PC-3 (cell line): ENCODE results near the gene ATP8B3. TPM values are rescaled to one million over a fixed set of nuclear protein-coding genes. Genes with fewer than 3 reads are reported as not detected.

Experiments used
- ATAC-seq: fragments of 200-7000 bp; cut with Tn5 transposase; 2 replicates; pipeline ENCODE4 v1.9.1; 2020; ENCODE audit warnings: mild to moderate bottlenecking, moderate library complexity
- BruUV-seq: library from RNA; stranded (reverse); fragments of 400-500 nt; replicated peaks from 2 replicates; lab custom pipeline; 2021; lab: Mats Ljungman, UMichigan
- CTCF ChIA-PET: fragments of 300-600 bp; sonication (Branson Sonifier 250); formaldehyde crosslinking; loops from one replicate; lab custom pipeline; 2022; ENCODE audit warnings: antibody characterized with exemption; lab: Charles Lee
- POLR2A ChIA-PET: fragments of 300-600 bp; sonication (Branson Sonifier 250); formaldehyde crosslinking; loops from one replicate; lab custom pipeline; 2022; ENCODE audit warnings: antibody characterized with exemption; ENCODE audit not compliant: unreplicated experiment; lab: Charles Lee
- DNase-seq: peaks from one replicate; pipeline ENCODE4 v3.0.0-alpha.2; 2015
- H2AFZ ChIP-seq: fragments of 300-600 bp; sonication (generic); 2 replicates; pipeline ENCODE4 v1.6.0; 2016; ENCODE audit warnings: antibody characterized with exemption, low read length
- H3F3A ChIP-seq: fragments of 300-600 bp; sonication (generic); one replicate; pipeline ENCODE4 v1.6.0; 2017; ENCODE audit warnings: antibody characterized with exemption, low read length, control low read depth, mild to moderate bottlenecking; ENCODE audit not compliant: unreplicated experiment
- H3K27ac ChIP-seq: fragments of 300-600 bp; sonication (generic); 2 replicates; pipeline ENCODE4 v1.5.1; 2016; ENCODE audit warnings: mild to moderate bottlenecking, low read length
- H3K27me3 ChIP-seq: fragments of 300-600 bp; sonication (generic); 2 replicates; pipeline ENCODE4 v1.6.1; 2016; ENCODE audit warnings: low read length, mixed read lengths
- H3K36me3 ChIP-seq: fragments of 300-600 bp; sonication (generic); 2 replicates; pipeline ENCODE4 v1.6.1; 2016; ENCODE audit warnings: low read depth, mixed run types, low read length, mixed read lengths
- H3K4me1 ChIP-seq: fragments of 300-600 bp; sonication (generic); 2 replicates; pipeline ENCODE4 v1.5.1; 2016; ENCODE audit warnings: low read length; ENCODE audit not compliant: insufficient read depth
- H3K4me2 ChIP-seq: fragments of 300-600 bp; sonication (generic); 2 replicates; pipeline ENCODE4 v1.6.0; 2016; ENCODE audit warnings: low read length
- H3K4me3 ChIP-seq: fragments of 300-600 bp; sonication (generic); 2 replicates; pipeline ENCODE4 v1.5.1; 2016; ENCODE audit warnings: mild to moderate bottlenecking, low read length, mixed read lengths
- H3K79me2 ChIP-seq: fragments of 300-600 bp; sonication (generic); 2 replicates; pipeline ENCODE4 v1.6.1; 2017; ENCODE audit warnings: low read length, mixed read lengths
- H3K9ac ChIP-seq: fragments of 300-600 bp; sonication (generic); 2 replicates; pipeline ENCODE4 v1.6.0; 2016; ENCODE audit warnings: mild to moderate bottlenecking, low read length
- H3K9me2 ChIP-seq: fragments of 300-600 bp; sonication (generic); replicated peaks from 2 replicates; pipeline ENCODE4 v1.6.1; 2016; ENCODE audit warnings: mixed run types, low read length, mixed read lengths
- H3K9me3 ChIP-seq: fragments of 300-600 bp; sonication (generic); 2 replicates; pipeline ENCODE4 v1.6.1; 2016; ENCODE audit warnings: low read length, mixed read lengths
- H4K20me1 ChIP-seq: fragments of 300-600 bp; sonication (generic); 2 replicates; pipeline ENCODE4 v1.6.1; 2016; ENCODE audit warnings: low read length, mixed read lengths
- EZH2 ChIP-seq: fragments of 300-600 bp; sonication (generic); IDR thresholded peaks from one replicate; pipeline ENCODE4 v1.6.1; 2017; ENCODE audit warnings: antibody characterized with exemption, mild to moderate bottlenecking, low read length; ENCODE audit not compliant: unreplicated experiment
- EZH2phosphoT487 ChIP-seq: fragments of 300-600 bp; sonication (generic); IDR thresholded peaks from 2 replicates; pipeline ENCODE4 v1.6.1; 2018; ENCODE audit warnings: mild to moderate bottlenecking, antibody characterized with exemption, low read length, borderline replicate concordance
- intact Hi-C: fragments of 100-400 bp; cut with micrococcal nuclease; formaldehyde crosslinking; loops from 2 replicates; pipeline ENCODE4 v1.9.0; 2023
- total RNA-seq: library from RNA; depleted of rRNA; stranded (reverse); fragments of >200 nt; gene quantifications from 2 replicates; pipeline ENCODE4 v1.2.3, GENCODE V29; 2014
- TF ChIP-seq, protein P1 (sequence below): fragments of 300-600 bp; sonication (generic); conservative IDR thresholded peaks from 2 replicates; pipeline ENCODE4 v1.5.1; 2017; ENCODE audit warnings: antibody characterized with exemption, low read depth, mild to moderate bottlenecking, low read length

ATP8B3 gene
- total RNA-seq, 1 experiment from 2014 or later = 4.2 TPM

DNA sequence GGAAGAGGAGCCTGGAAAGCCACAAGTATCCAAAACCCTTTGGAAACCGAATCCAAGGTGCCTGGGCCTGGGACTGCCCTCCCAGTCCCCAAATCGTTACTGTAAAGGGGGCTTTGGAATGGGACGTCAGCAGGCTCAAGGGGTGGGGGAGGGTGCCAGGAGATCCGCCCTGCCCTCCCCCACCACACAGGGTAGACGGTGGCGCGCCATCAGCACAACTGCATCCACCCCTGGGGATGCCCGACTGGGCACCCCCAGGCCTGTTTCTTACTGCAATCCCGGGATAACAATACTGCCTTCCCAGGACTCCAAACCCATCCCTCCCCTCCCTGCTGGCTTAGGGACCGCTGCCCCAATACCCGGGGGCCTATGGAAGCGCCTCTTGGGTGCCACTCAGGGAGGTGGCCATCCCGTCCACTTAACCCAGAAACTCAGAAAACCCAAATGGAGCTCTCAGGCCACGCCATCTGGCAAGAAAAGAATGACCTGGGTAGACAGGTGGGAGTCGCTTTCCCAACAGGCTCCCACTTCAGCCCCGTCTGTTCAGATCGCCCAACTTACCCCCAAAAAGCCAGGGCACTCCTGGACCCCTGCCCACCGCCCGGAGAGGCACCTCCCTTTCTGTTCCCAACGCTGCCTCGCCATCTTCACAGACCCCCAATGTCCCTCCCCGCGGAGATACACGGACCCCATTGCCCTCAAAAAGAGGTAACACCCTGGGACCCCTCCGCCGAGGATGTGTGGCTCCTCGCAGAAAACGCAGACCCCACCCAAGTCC lies 48.9 kb upstream of the ATP8B3 start:
- Histone ChIP-seq H3K79me2 (peaks cover 64% of the 10 kb centered on the region), H3K9me2 (no peaks in the 10 kb centered on the region), H3K36me3 (no peaks in the 10 kb centered on the region), H3K9me3 (no peaks in the 10 kb centered on the region), H3K9ac (peak overlapping the region; percentile 81), H3K27ac (no peak overlapping the region), H3F3A (no peaks in the 10 kb centered on the region), H3K4me3 (peak overlapping the region; percentile 94), H3K4me1 (peaks cover 17% of the 10 kb centered on the region; the same call in 1 of the 2 replicates), H3K27me3 (no peaks in the 10 kb centered on the region), H3K4me2 (peak overlapping the region; percentile 95), H4K20me1 (peaks cover 27% of the 10 kb centered on the region), H2AFZ (no peak overlapping the region)
- intact Hi-C loops = no loop called here
- ATAC-seq = no peak
- ChIA-PET POLR2A (no interaction called here), CTCF (no interaction called here)
- DNase-seq = no peak
- no TSS peak for BruUV-seq
- TF ChIP-seq EZH2phosphoT487 = no peak
- TF ChIP-seq, protein P1, sequence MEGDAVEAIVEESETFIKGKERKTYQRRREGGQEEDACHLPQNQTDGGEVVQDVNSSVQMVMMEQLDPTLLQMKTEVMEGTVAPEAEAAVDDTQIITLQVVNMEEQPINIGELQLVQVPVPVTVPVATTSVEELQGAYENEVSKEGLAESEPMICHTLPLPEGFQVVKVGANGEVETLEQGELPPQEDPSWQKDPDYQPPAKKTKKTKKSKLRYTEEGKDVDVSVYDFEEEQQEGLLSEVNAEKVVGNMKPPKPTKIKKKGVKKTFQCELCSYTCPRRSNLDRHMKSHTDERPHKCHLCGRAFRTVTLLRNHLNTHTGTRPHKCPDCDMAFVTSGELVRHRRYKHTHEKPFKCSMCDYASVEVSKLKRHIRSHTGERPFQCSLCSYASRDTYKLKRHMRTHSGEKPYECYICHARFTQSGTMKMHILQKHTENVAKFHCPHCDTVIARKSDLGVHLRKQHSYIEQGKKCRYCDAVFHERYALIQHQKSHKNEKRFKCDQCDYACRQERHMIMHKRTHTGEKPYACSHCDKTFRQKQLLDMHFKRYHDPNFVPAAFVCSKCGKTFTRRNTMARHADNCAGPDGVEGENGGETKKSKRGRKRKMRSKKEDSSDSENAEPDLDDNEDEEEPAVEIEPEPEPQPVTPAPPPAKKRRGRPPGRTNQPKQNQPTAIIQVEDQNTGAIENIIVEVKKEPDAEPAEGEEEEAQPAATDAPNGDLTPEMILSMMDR = no peak

- Histone ChIP-seq H4K20me1 (peaks cover 27% of the 10 kb centered on the region), H3K27me3 (no peaks in the 10 kb centered on the region), H3K4me1 (peaks cover 17% of the 10 kb centered on the region; the same call in 1 of the 2 replicates), H3K9me3 (no peaks in the 10 kb centered on the region), H3K9me2 (no peaks in the 10 kb centered on the region), H3K27ac (no peak overlapping the region), H3F3A (no peaks in the 10 kb centered on the region), H2AFZ (no peak overlapping the region), H3K4me2 (peak overlapping the region; percentile 95), H3K36me3 (no peaks in the 10 kb centered on the region), H3K9ac (no peak overlapping the region), H3K79me2 (peaks cover 72% of the 10 kb centered on the region), H3K4me3 (peak overlapping the region; percentile 94)
- DNase-seq (no peak), ATAC-seq (no peak)
- CTCF ChIA-PET = interaction anchor here (0.6 kb wide), 1 partner anchor 566 kb away, joined by 6 read pairs; no protein-coding TSS in a partner anchor
- POLR2A ChIA-PET = no interaction called here
- intact Hi-C loops = no loop called here
- no TSS peak for BruUV-seq
- TF ChIP-seq EZH2 (no peak), EZH2phosphoT487 (no peak)
- TF ChIP-seq, protein P1 = no peak
Observed at GRCh38 chr19:1860042-1860775, 48.1 kb upstream of the ATP8B3 start.
